Sigmoid colon (tissue), 4 donors: ENCODE results near the gene ZNF79.

Experiments used
- CTCF ChIP-seq, 4 experiments: fragments of 450-650 bp in 3 of 4; fragments of 200-600 bp in 1 of 4; IDR thresholded peaks; one replicate each; pipeline ENCODE4 v1.5.1; 2016 to 2019; ENCODE audit warnings: antibody characterized with exemption in 4 of 4, mild to moderate bottlenecking in 3 of 4, moderate library complexity in 2 of 4
- POLR2A ChIP-seq, 2 donors: fragments of 450-650 bp; IDR thresholded peaks; one replicate each; pipeline ENCODE4 v1.6.1; 2016; ENCODE audit warnings: antibody characterized with exemption in 2 of 2, mild to moderate bottlenecking in 2 of 2, moderate library complexity in 2 of 2
- POLR2AphosphoS5 ChIP-seq, 4 donors: sonication (generic); formaldehyde crosslinking; IDR thresholded peaks; one replicate each; pipeline ENCODE4 v1.6.1; 2017; ENCODE audit warnings: antibody characterized with exemption in 4 of 4

- no peak for TF ChIP-seq CTCF (IDR thresholded peaks at IDR 0.05)
- no peak for TF ChIP-seq POLR2AphosphoS5 (IDR thresholded peaks at IDR 0.05)
- no peak for TF ChIP-seq POLR2A (IDR thresholded peaks at IDR 0.05)
These were observed 69.6 kb downstream of the ZNF79 start for GRCh38 chr9:127493592-127494303.
